Stimulated activated naive CD8-positive, alpha-beta T cell treated with anti-CD3 and anti-CD28 coated beads, Interleukin-15, amount 100 ng/mL, for 72 hours (primary cell): ENCODE measurements around the gene AFAP1L2.

Experiments used
- ATAC-seq: fragments of 150-1000 bp; cut with Tn5 transposase; 2 replicates; pipeline ENCODE4 v1.10.0; 2021; ENCODE audit warnings: mild to moderate bottlenecking, moderate library complexity
- DNase-seq, 2 donors: peaks; one replicate each; pipeline ENCODE4 v3.0.0; 2021 to 2022
- H3K27ac Mint-ChIP-seq, 2 donors: one replicate each; pipeline ENCODE4 v1.8.0; 2022; ENCODE audit warnings: mild to moderate bottlenecking in 2 of 2, mixed read lengths in 2 of 2, moderate library complexity in 2 of 2
- H3K27me3 Mint-ChIP-seq: one replicate; pipeline ENCODE4 v1.8.0; 2022; ENCODE audit warnings: mixed read lengths
- H3K4me1 Mint-ChIP-seq: one replicate; pipeline ENCODE4 v1.8.0; 2022; ENCODE audit warnings: mild to moderate bottlenecking, mixed read lengths
- H3K4me3 Mint-ChIP-seq, 2 donors: one replicate each; pipeline ENCODE4 v1.8.0; 2022; ENCODE audit warnings: mild to moderate bottlenecking in 2 of 2, mixed read lengths in 2 of 2, moderate library complexity in 1 of 2
- H3K9me3 Mint-ChIP-seq, 2 donors: one replicate each; pipeline ENCODE4 v1.8.0; 2022; ENCODE audit warnings: mixed read lengths in 2 of 2

The AFAP1L2 gene

GRCh38 chr10:114427124-114427852 lies 23.0 kb upstream of the AFAP1L2 start:
- Mint-ChIP-seq H3K27me3 (no peaks in the 10 kb centered on the region), H3K4me3 (no peak overlapping the region), H3K9me3 (no peaks in the 10 kb centered on the region), H3K4me1 (no peaks in the 10 kb centered on the region), H3K27ac (peak overlapping the region in 1 of 2 donors; percentile 65)
- ATAC-seq (peak; percentile 7), DNase-seq (no peak)

- H3K4me1 Mint-ChIP-seq: no peaks in the 10 kb centered on the region
- H3K4me3 Mint-ChIP-seq: no peak overlapping the region
- no peaks in the 10 kb centered on the region for H3K27me3 Mint-ChIP-seq
- DNase-seq (no peak), ATAC-seq (no peak)
- no peak overlapping the region for H3K27ac Mint-ChIP-seq
- H3K9me3 Mint-ChIP-seq: no peaks in the 10 kb centered on the region
These were observed 22.2 kb upstream of the AFAP1L2 start for GRCh38 chr10:114426476-114426875.

- Mint-ChIP-seq H3K4me1 (no peaks in the 10 kb centered on the region), H3K9me3 (no peaks in the 10 kb centered on the region), H3K27me3 (peaks cover 42% of the 10 kb centered on the region), H3K27ac (no peak overlapping the region), H3K4me3 (no peak overlapping the region)
- no peak for ATAC-seq
- DNase-seq: no peak
These were observed 16.6 kb upstream of the AFAP1L2 start for GRCh38 chr10:114420811-114421485.

- peaks cover 60% of the 10 kb centered on the region for H3K27me3 Mint-ChIP-seq
- ATAC-seq: no peak
- no peaks in the 10 kb centered on the region for H3K9me3 Mint-ChIP-seq
- H3K4me1 Mint-ChIP-seq: peaks cover 6% of the 10 kb centered on the region
- H3K4me3 Mint-ChIP-seq: no peak overlapping the region
- no peak for DNase-seq
- no peak overlapping the region for H3K27ac Mint-ChIP-seq
These were observed 13.8 kb upstream of the AFAP1L2 start for GRCh38 chr10:114418109-114418508.

GRCh38 chr10:114412907-114413797 lies 8.8 kb upstream of the AFAP1L2 start:
- peaks cover 75% of the 10 kb centered on the region for H3K27me3 Mint-ChIP-seq
- H3K4me3 Mint-ChIP-seq: no peak overlapping the region
- no peak for ATAC-seq
- DNase-seq: no peak
- peaks cover 0 to 4% of the 10 kb centered on the region in 2 donors for H3K9me3 Mint-ChIP-seq
- no peak overlapping the region for H3K27ac Mint-ChIP-seq
- peaks cover 8% of the 10 kb centered on the region for H3K4me1 Mint-ChIP-seq

GRCh38 chr10:114408968-114409444 lies 4.7 kb upstream of the AFAP1L2 start:
- H3K27me3 Mint-ChIP-seq: peaks cover 81% of the 10 kb centered on the region
- H3K27ac Mint-ChIP-seq: no peak overlapping the region
- peaks cover 19% of the 10 kb centered on the region for H3K4me1 Mint-ChIP-seq
- DNase-seq (no peak), ATAC-seq (no peak)
- no peak overlapping the region for H3K4me3 Mint-ChIP-seq
- peaks cover 0 to 4% of the 10 kb centered on the region in 2 donors for H3K9me3 Mint-ChIP-seq

GRCh38 chr10:114408112-114408967 lies 4.0 kb upstream of the AFAP1L2 start:
- Mint-ChIP-seq H3K27ac (no peak overlapping the region), H3K9me3 (peaks cover 0 to 4% of the 10 kb centered on the region in 2 donors), H3K4me1 (peaks cover 19% of the 10 kb centered on the region), H3K4me3 (no peak overlapping the region), H3K27me3 (peaks cover 79% of the 10 kb centered on the region)
- DNase-seq (no peak), ATAC-seq (no peak)

- no peaks in the 10 kb centered on the region for H3K9me3 Mint-ChIP-seq
- no peak overlapping the region for H3K4me3 Mint-ChIP-seq
- H3K4me1 Mint-ChIP-seq: peaks cover 25% of the 10 kb centered on the region
- H3K27ac Mint-ChIP-seq: no peak overlapping the region
- peaks cover 84% of the 10 kb centered on the region for H3K27me3 Mint-ChIP-seq
- ATAC-seq (no peak), DNase-seq (no peak)
These were observed 2.2 kb upstream of the AFAP1L2 start for GRCh38 chr10:114406455-114406854.

- Mint-ChIP-seq H3K4me3 (peak overlapping the region; percentile 43 to 89), H3K9me3 (no peaks in the 10 kb centered on the region), H3K27ac (no peak overlapping the region), H3K4me1 (peaks cover 25% of the 10 kb centered on the region), H3K27me3 (peaks cover 90% of the 10 kb centered on the region)
- no peak for DNase-seq
- no peak for ATAC-seq
These were observed 679 bp upstream of the AFAP1L2 start for GRCh38 chr10:114405011-114405350.

GRCh38 chr10:114403541-114404161 lies 651 bp downstream of the AFAP1L2 start:
- Mint-ChIP-seq H3K4me3 (peak overlapping the region; percentile 76 to 85), H3K27ac (no peak overlapping the region), H3K27me3 (peaks cover 93% of the 10 kb centered on the region), H3K4me1 (peaks cover 25% of the 10 kb centered on the region), H3K9me3 (no peaks in the 10 kb centered on the region)
- ATAC-seq (peak; percentile 49), DNase-seq (peak in 1 of 2 donors; percentile 14)

- Mint-ChIP-seq H3K9me3 (no peaks in the 10 kb centered on the region), H3K4me1 (peaks cover 29% of the 10 kb centered on the region), H3K27me3 (peaks cover 93% of the 10 kb centered on the region), H3K27ac (no peak overlapping the region), H3K4me3 (peak overlapping the region; percentile 76 to 85)
- DNase-seq: no peak
- no peak for ATAC-seq
These were observed 1.3 kb downstream of the AFAP1L2 start for GRCh38 chr10:114402871-114403540.

- Mint-ChIP-seq H3K4me3 (peak overlapping the region in 1 of 2 donors; percentile 85), H3K27me3 (peaks cover 93% of the 10 kb centered on the region), H3K27ac (no peak overlapping the region), H3K4me1 (peaks cover 37% of the 10 kb centered on the region), H3K9me3 (no peaks in the 10 kb centered on the region)
- no peak for DNase-seq
- ATAC-seq: no peak
These were observed 2.1 kb downstream of the AFAP1L2 start for GRCh38 chr10:114402233-114402632.

- H3K9me3 Mint-ChIP-seq: no peaks in the 10 kb centered on the region
- ATAC-seq (no peak), DNase-seq (no peak)
- peaks cover 46% of the 10 kb centered on the region for H3K4me1 Mint-ChIP-seq
- H3K27ac Mint-ChIP-seq: no peak overlapping the region
- peaks cover 97% of the 10 kb centered on the region for H3K27me3 Mint-ChIP-seq
- no peak overlapping the region for H3K4me3 Mint-ChIP-seq
These were observed 3.0 kb downstream of the AFAP1L2 start for GRCh38 chr10:114401195-114401791.

- Mint-ChIP-seq H3K27ac (no peak overlapping the region), H3K27me3 (peaks cover 94% of the 10 kb centered on the region), H3K4me1 (peaks cover 58% of the 10 kb centered on the region), H3K9me3 (no peaks in the 10 kb centered on the region), H3K4me3 (no peak overlapping the region)
- ATAC-seq (no peak), DNase-seq (no peak)
These were observed 4.2 kb downstream of the AFAP1L2 start for GRCh38 chr10:114400091-114400490.
